HG03442 (cell line): ENCODE data around the gene NDUFS8.

Source experiments
- ATAC-seq: cut with Tn5 transposase; IDR thresholded peaks from one replicate; pipeline ENCODE4 v1.9.1; 2021; ENCODE audit warnings: mild to moderate bottlenecking, moderate library complexity; ENCODE audit not compliant: unreplicated experiment

NDUFS8 gene

GRCh38 chr11:68035266-68035876, 4.9 kb downstream of the NDUFS8 start:
- no peak for ATAC-seq

GRCh38 chr11:68036141-68036716, 5.7 kb downstream of the NDUFS8 start:
- no peak for ATAC-seq

DNA sequence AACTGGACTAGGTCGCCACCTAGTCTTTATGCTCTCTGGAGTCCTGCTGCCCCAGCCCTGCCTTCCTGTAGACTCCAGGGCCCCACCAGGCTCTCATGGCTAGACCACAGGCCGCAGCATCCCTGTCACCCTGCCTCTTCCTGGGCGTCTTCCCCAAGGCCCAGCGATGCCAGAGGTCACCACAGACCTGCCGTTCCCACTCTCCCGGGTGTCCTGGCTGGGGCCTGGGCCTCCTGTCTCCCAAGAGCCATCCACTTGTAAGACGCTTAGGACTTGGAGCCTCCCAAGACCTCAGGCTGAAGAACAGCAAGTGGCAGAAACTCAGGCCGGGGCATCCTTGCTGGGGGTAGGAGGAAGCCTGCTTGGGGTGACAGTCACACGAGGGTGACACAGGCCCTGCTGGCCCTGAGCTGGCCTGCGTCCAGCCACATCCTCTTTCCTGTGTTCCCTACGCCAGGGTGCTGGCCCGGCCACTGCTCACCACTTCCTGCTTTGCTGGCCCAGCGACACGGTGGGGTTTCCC, 6.3 kb downstream of the NDUFS8 start:
- no peak for ATAC-seq

GRCh38 chr11:68037411-68038225, 7.1 kb downstream of the NDUFS8 start:
- no peak for ATAC-seq

DNA sequence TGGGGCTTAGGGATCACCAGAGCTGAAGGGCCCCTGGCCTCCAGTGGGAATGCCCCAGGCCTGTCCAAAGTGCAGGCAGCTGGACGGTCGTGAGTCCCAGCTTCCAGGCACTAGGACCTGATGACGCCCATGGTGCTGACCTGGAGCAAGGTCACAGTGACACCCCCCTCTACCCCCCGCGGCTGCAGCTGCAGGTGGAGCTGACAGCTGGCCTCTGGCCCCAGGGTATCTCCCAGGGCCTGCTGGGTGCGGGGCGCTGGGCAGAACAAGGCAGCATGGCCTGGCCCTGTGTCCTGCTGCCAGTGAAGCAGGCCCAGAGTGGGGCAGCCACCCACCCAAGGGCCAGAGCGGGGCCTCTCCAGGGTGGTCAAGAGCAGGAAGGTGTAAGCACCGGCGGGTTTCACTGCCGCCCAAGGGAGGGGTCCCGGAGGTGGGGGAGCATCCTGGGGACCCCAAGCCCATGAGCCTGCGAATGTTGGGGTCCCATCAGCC, 7.8 kb downstream of the NDUFS8 start:
- no peak for ATAC-seq

- peak; percentile 48 for ATAC-seq
These were observed 8.4 kb downstream of the NDUFS8 start, which contains the start of gene TCIRG1 for GRCh38 chr11:68038718-68039525. TSS of gene TCIRG1 (plus strand) at chr11:68039025. CDS start at chr11:68041272, 2,247 bp downstream.

- no peak for ATAC-seq
These were observed 9.1 kb downstream of the NDUFS8 start for GRCh38 chr11:68039526-68040086.

GRCh38 chr11:68040101-68040956, 9.8 kb downstream of the NDUFS8 start:
- ATAC-seq: no peak

DNA sequence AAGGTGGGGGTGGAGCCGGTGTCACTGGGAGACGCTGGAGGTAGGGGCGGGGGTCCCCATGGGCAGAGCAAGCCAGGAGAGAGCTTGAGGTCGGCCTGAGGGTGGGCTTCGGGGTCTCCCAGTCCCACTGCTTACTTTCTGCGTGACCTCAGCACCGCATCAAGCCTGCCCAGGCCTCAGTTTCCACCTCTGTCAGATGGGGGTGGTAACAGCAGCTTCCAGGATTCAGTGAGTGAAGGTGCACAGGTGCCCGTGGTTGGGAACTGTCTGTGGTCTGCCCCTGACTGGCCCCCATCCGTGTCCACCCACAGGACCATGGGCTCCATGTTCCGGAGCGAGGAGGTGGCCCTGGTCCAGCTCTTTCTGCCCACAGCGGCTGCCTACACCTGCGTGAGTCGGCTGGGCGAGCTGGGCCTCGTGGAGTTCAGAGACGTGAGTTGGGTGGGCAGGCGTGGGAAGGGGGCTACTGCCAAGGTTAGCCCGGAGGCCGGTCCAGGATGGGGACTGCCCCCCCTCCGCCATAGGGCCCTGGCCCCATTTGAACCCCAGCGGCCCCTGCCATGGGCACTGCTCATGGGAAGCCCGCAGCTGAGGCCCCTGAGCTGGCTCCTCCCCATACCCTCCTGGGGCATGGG, 10.6 kb downstream of the NDUFS8 start:
- ATAC-seq: no peak

DNA sequence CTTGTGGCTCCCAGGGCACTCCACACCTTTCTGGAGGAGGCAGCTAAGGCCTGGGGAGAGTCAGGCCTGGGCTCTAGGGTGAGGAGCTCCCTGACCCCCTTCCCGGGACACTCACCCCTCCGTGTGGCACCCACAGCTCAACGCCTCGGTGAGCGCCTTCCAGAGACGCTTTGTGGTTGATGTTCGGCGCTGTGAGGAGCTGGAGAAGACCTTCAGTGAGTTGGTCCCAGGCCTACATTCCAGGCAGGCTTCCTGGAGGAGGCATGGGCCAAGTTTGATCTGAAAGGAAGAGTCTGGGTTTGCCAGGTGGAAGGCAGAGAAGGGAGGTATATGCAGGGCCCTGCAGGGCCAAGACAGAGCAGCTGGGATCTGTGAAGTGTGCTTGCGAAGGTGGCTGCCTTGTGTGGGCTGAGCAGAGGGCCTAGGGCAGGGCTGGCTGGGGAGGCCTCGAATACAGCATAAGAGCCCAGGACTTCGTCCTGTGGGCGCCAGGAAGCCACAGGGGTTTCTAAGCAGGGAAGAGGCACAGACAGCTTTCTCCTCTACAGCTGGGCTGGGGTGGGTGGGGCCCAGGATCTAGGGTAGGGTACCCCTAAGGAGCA, 11.2 kb downstream of the NDUFS8 start:
- ATAC-seq: no peak

DNA sequence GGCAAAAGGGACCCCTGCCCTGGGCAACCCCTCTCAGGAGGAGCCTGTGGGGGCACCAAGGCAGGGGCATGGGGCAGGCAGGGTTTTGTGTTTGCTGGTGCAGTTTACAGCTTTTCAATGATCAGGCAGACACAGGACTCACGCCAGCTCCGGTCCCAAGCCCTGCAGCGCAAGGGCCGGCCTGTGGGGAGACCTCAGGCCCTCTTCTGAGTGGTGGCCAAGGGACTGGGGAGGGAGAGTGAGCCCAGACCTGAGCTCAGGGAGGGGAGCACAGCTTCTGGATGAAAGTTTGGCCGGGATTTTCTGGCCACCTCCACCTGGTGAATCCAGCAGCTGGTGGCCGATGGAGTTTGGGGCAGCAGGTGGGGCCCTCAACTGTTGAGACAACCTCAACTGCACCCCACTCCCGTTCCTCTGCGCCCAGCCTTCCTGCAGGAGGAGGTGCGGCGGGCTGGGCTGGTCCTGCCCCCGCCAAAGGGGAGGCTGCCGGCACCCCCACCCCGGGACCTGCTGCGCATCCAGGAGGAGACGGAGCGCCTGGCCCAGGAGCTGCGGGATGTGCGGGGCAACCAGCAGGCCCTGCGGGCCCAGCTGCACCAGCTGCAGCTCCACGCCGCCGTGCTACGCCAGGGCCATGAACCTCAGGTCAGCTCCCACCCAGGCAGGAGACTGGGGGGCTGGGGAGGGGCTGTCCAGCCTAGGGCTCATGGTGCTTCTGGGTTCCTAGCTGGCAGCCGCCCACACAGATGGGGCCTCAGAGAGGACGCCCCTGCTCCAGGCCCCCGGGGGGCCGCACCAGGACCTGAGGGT, 11.9 kb downstream of the NDUFS8 start:
- no peak for ATAC-seq

DNA sequence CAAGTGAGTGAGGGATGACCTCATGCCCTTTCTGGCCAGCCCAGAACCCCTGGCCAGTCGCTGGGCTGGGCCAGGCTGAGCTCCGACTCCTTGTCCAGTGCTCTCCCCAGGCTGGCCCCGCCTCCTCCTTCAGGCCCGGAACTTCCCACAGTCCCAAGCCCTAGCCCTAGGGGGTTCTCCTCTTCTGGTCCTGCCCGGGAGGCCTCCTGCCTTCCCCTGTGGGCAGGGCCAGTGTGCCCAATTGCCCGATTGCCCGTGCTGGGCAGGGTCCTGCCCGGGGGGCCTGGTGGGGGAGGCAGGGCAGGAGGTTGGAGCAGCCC, 12.5 kb downstream of the NDUFS8 start:
- no peak for ATAC-seq

DNA sequence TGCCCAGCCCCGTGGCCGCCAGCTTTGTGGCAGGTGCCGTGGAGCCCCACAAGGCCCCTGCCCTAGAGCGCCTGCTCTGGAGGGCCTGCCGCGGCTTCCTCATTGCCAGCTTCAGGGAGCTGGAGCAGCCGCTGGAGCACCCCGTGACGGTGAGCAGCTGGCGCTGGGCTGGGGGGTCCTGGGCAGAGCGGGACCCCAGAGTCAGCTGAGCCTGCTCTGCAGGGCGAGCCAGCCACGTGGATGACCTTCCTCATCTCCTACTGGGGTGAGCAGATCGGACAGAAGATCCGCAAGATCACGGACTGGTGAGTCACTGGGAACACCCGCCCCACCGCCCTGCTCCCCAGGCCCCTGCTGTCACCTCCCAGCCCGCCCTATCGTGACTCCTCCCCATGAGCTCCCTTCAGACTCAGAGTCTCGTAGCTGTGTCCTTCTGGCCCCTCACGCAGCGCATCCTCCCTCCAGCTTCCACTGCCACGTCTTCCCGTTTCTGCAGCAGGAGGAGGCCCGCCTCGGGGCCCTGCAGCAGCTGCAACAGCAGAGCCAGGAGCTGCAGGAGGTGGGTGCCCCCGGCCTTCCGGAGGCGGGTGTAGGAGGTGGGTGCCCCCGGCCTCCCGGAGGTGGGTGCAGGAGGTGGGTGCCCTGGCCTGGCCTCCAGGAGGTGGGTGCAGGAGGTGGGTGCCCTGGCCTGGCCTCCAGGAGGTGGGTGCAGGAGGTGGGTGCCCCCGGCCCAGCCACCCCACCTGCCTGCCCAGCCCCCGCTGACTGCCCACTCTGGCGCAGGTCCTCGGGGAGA, 13.1 kb downstream of the NDUFS8 start:
- no peak for ATAC-seq

GRCh38 chr11:68044145-68044813, 13.8 kb downstream of the NDUFS8 start:
- no peak for ATAC-seq

GRCh38 chr11:68044898-68045351, 14.4 kb downstream of the NDUFS8 start:
- no peak for ATAC-seq

DNA sequence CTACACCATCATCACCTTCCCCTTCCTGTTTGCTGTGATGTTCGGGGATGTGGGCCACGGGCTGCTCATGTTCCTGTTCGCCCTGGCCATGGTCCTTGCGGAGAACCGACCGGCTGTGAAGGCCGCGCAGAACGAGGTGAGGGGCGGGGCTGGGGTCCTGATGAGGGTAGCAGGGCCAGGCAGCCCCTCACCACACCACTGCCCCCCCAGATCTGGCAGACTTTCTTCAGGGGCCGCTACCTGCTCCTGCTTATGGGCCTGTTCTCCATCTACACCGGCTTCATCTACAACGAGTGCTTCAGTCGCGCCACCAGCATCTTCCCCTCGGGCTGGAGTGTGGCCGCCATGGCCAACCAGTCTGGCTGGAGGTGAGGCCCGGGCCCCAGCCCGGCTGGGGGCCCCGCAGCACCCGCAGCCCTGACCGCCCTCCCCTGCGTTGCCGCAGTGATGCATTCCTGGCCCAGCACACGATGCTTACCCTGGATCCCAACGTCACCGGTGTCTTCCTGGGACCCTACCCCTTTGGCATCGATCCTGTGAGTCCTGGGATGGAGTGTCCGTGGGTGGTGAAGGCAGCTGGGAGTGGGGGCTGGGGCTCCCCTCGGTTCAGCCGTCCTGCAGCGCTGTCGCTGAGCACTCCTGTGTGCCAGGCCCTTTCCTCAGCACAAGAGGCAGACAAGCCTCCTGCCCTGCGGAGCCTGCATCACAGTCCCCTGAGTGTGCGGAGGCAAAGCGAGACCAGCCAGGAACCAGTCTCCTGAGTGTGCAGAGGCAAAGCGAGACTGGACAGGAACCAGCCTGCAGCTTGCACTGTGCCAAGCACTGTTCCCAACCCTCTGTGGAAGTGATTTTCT, 17.2 kb downstream of the NDUFS8 start:
- no peak for ATAC-seq
